Chondrocyte (in vitro differentiated cells): ENCODE data around the gene NSUN7. TPM values are rescaled to one million over a fixed set of nuclear protein-coding genes. Genes with fewer than 3 reads are reported as not detected.
"Not testable (repeated sequence)": the region's sequence is repeated elsewhere in the genome, so short reads cannot be mapped to it uniquely, and the experiment has no call there.

Source experiments
- DNase-seq: peaks from one replicate; pipeline ENCODE4 v3.0.0; 2021; ENCODE audit warnings: mixed read lengths, low spot score
- H3K27ac Mint-ChIP-seq: one replicate; pipeline ENCODE4 v1.8.0; 2021; ENCODE audit warnings: mild to moderate bottlenecking, moderate library complexity, mixed read lengths; ENCODE audit not compliant: unreplicated experiment
- H3K27me3 Mint-ChIP-seq: 2 replicates; pipeline ENCODE4 v1.8.0; 2021; ENCODE audit warnings: low read depth, mixed read lengths
- H3K36me3 Mint-ChIP-seq: 2 replicates; pipeline ENCODE4 v1.8.0; 2021; ENCODE audit warnings: low read depth, mixed read lengths
- H3K4me1 Mint-ChIP-seq: 2 replicates; pipeline ENCODE4 v1.8.0; 2021; ENCODE audit warnings: low read depth, mild to moderate bottlenecking, mixed read lengths
- H3K4me3 Mint-ChIP-seq: one replicate; pipeline ENCODE4 v1.8.0; 2021; ENCODE audit warnings: mild to moderate bottlenecking, moderate library complexity, mixed read lengths; ENCODE audit not compliant: unreplicated experiment
- H3K9me3 Mint-ChIP-seq: 2 replicates; pipeline ENCODE4 v1.8.0; 2021; ENCODE audit warnings: low read depth, mixed read lengths
- total RNA-seq: library from RNA; stranded (reverse); gene quantifications from 3 replicates; pipeline ENCODE4 v1.2.1, GENCODE V29; 2021
- TF ChIP-seq, protein P1 (sequence below): fragments of 200-600 bp; sonication (generic); IDR thresholded peaks from 2 replicates; pipeline ENCODE4 v1.5.0; 2021; ENCODE audit warnings: antibody characterized with exemption, mild to moderate bottlenecking, moderate library complexity

The NSUN7 gene
- total RNA-seq, 1 donor from 2014 or later = 5.1 TPM

DNA sequence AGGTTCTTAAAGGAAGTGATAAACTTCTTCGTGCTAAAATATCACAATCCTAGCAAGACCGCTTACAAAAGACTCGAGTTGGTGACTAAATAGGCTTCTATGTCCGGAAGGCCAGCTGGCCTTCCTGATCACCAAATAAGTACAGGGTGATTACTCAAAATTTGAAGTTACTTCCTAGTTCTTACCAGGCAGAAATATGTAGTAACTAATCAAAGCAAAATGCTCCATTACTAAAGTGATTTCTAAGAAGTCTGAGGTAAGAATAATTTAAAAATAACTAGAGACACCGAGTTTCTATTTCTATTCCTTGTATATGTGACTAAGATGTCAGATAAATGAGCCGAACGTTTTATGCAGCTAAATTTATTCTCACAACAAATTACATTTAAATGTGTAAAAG lies 62.2 kb downstream of the NSUN7 start:
- no peak overlapping the region for H3K4me3 Mint-ChIP-seq
- H3K27ac Mint-ChIP-seq = no peak overlapping the region
- H3K36me3 Mint-ChIP-seq = peaks cover 27% of the 10 kb centered on the region
- no peak for DNase-seq
- no peaks in the 10 kb centered on the region for H3K27me3 Mint-ChIP-seq
- H3K9me3 Mint-ChIP-seq = no peaks in the 10 kb centered on the region
- TF ChIP-seq, protein P1, sequence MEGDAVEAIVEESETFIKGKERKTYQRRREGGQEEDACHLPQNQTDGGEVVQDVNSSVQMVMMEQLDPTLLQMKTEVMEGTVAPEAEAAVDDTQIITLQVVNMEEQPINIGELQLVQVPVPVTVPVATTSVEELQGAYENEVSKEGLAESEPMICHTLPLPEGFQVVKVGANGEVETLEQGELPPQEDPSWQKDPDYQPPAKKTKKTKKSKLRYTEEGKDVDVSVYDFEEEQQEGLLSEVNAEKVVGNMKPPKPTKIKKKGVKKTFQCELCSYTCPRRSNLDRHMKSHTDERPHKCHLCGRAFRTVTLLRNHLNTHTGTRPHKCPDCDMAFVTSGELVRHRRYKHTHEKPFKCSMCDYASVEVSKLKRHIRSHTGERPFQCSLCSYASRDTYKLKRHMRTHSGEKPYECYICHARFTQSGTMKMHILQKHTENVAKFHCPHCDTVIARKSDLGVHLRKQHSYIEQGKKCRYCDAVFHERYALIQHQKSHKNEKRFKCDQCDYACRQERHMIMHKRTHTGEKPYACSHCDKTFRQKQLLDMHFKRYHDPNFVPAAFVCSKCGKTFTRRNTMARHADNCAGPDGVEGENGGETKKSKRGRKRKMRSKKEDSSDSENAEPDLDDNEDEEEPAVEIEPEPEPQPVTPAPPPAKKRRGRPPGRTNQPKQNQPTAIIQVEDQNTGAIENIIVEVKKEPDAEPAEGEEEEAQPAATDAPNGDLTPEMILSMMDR = no peak
- no peaks in the 10 kb centered on the region for H3K4me1 Mint-ChIP-seq

DNA sequence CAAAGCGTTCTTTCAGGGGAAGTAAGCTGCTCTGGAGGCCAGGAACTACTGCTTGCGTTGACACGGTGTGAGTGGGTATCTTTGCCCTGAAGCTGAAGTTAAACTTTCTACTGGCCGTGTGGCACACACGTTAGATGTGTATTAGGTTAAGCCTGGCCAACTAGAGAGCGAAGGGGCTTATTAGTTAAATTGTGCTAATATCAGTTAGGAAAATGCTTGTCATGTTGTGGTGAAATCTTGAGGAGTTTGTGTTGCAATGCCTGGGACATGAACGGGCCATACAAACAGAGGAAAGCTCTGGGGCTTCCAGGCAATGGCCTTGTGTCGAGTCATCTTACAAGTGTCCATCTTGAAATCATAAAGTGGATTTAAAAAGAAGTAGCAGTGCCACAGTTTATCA lies 62.6 kb downstream of the NSUN7 start:
- H3K9me3 Mint-ChIP-seq = no peaks in the 10 kb centered on the region
- H3K36me3 Mint-ChIP-seq = peaks cover 27% of the 10 kb centered on the region
- TF ChIP-seq, protein P1 = no peak
- no peaks in the 10 kb centered on the region for H3K4me1 Mint-ChIP-seq
- DNase-seq = no peak
- no peaks in the 10 kb centered on the region for H3K27me3 Mint-ChIP-seq
- no peak overlapping the region for H3K27ac Mint-ChIP-seq
- H3K4me3 Mint-ChIP-seq = no peak overlapping the region

DNA sequence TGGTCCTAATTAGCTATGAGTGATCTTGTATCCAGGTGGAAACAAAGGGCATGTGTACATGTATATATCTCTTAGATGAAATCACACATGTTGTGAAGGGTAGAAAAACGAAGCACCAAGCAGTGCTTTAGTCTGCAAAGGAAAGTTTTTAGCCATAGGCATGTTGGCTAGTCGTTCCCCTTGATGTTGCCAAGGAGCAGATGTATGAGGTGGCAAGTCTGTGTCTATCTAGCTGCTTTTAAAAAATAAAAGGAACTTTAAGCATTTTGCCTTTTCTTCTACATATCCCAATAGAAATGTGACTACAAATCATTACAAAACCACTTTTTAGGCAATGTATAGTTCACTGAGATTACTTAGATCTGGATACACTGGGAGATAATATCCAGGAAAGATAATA lies 63.1 kb downstream of the NSUN7 start:
- H3K36me3 Mint-ChIP-seq = peaks cover 31% of the 10 kb centered on the region
- no peaks in the 10 kb centered on the region for H3K27me3 Mint-ChIP-seq
- no peak for DNase-seq
- no peak overlapping the region for H3K27ac Mint-ChIP-seq
- no peaks in the 10 kb centered on the region for H3K9me3 Mint-ChIP-seq
- no peaks in the 10 kb centered on the region for H3K4me1 Mint-ChIP-seq
- TF ChIP-seq, protein P1 = no peak
- no peak overlapping the region for H3K4me3 Mint-ChIP-seq

DNA sequence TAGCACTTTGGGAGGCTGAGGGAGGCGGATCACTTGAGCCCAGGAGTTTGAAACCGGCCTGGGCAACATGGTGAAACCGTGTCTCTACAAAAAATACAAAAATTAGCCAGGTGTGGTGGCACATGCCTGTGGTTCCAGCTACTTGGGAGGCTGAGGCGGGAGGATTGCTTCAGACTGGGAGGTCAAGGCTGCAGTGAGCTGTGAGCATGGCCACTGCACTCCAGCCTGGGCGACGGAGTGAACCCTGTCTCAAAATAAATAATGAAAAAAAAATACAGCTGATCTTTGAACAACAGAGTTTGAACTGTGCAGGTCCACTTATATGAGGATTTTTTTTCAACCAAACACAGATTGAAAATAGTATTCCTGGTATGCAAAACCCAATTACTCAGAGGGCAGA lies 67.4 kb downstream of the NSUN7 start:
- H3K9me3 Mint-ChIP-seq, H3K4me1 Mint-ChIP-seq, H3K27me3 Mint-ChIP-seq, H3K27ac Mint-ChIP-seq, H3K4me3 Mint-ChIP-seq, DNase-seq: not testable (repeated sequence)
- H3K36me3 Mint-ChIP-seq = peaks cover 34% of the 10 kb centered on the region

DNA sequence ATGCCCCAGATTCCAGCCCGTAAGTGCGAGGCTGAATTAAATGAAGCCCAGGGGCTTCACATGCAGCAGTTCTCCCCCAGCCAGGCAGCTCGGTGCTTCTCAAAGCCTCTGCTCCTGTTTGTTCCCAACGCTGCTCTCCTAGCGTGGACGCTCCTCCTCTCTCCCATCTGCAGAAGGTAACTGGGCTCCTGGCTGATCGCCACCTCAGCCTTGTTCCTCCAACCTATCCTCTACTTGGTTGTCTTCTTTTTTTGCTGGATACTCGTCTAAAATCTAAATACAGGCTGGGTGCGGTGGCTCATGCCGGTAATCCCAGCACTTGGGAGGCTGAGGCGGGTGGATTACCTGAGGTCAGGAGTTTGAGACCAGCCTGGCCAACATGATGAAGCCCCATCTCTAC lies 70.3 kb downstream of the NSUN7 start:
- H3K4me1 Mint-ChIP-seq = no peaks in the 10 kb centered on the region
- peaks cover 40% of the 10 kb centered on the region for H3K36me3 Mint-ChIP-seq
- TF ChIP-seq, protein P1 = no peak
- no peak for DNase-seq
- H3K4me3 Mint-ChIP-seq = no peak overlapping the region
- no peaks in the 10 kb centered on the region for H3K9me3 Mint-ChIP-seq
- H3K27ac Mint-ChIP-seq = no peak overlapping the region
- H3K27me3 Mint-ChIP-seq = no peaks in the 10 kb centered on the region

DNA sequence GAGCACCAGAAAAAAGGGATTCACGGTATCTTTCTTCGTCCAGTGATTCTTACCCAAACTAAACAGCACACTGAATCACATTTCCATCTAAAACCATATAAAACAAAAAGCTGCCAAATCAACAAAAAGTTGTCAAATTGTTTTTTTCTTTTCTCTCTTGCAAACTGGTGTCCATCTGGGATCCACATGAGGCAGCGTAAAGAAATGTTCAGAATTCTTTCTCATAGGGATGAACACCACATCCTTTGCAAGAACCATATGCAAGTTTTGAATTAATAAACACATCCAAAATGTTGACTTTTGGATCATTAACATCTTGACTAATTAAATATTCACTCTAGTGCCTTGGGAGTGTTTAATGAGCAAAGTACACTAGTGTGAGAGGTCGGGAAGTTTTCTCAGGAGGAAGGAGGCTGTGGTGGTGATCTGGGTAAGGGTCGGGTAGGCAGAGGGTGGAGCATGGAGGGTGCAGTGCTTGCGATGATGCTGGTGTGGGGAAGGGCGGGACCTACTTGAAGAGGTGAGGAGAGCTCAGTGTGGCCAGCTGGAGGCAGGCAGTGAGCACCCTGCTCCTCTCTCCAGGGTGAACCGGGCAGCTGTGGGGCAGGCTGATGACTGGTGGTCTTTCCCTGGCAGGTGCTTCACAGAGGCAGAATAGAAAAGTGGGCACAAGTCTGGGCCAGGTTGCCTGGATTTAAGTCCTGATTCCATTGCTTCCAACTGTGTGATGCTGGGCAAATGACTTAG lies 72.8 kb downstream of the NSUN7 start:
- no peak for DNase-seq
- Mint-ChIP-seq H3K9me3 (no peaks in the 10 kb centered on the region), H3K27me3 (no peaks in the 10 kb centered on the region), H3K27ac (no peak overlapping the region), H3K4me1 (no peaks in the 10 kb centered on the region), H3K36me3 (peaks cover 46% of the 10 kb centered on the region), H3K4me3 (no peak overlapping the region)
- TF ChIP-seq, protein P1 = no peak
